ENCODE results near the gene ANTXR2. TPM values are rescaled to one million over a fixed set of nuclear protein-coding genes. Genes with fewer than 3 reads are reported as not detected.

The ANTXR2 gene
- polyA plus RNA-seq, 1 of the 3 experiments (the other 2 are of a cell fraction), result 48.8 TPM

DNA sequence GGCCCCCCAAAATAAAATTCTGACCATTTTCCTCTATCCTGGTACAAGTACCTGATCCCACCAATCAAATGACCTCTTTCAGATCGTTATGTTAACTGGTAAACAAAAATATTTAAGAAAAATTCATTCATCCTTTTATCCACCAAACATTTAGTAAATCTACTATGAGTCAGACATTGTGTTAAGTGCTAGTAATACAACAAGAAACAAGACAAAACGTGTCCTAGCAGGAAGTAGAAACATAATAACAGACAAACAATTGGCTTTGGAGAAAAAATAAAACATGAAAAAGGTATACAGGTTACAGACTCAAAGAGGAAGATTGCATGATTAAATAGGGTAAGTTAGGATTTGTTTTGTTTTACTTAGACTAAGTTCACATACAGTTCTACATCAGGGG, 43.7 kb downstream of the ANTXR2 start:
- no peak overlapping the region for H3K9ac ChIP-seq
- no peaks in the 10 kb centered on the region for H3K9me2 ChIP-seq
- ChIA-PET CTCF (no interaction called here), POLR2A (no interaction called here)
- no peaks in the 10 kb centered on the region for H3K9me3 ChIP-seq
- peaks cover 35% of the 10 kb centered on the region for H3F3A ChIP-seq (replicated peaks; ENCODE audit: insufficient read depth)
- no peak overlapping the region for H3K27ac ChIP-seq (ENCODE audit: low read depth in 2 of 2, low read length in 1 of 2)
- peaks cover 0 to 4% of the 10 kb centered on the region in 2 experiments; a peak in 2 of 4 replicates for H3K4me1 ChIP-seq (ENCODE audit: control insufficient read depth in 1 of 2, insufficient read depth in 2 of 2, low read depth in 1 of 2, low read length in 1 of 2)
- WGBS (ENCODE audit: low lambda C conversion rate), result 73% methylated on average over 2 of the region's 2 CpGs
- H3K27me3 ChIP-seq (ENCODE audit: insufficient read depth), result no peaks in the 10 kb centered on the region
- DNase-seq, result no peak
- no peak overlapping the region for H3K4me2 ChIP-seq
- H3K36me3 ChIP-seq (replicated peaks in 1 of 2; ENCODE audit: control insufficient read depth in 1 of 2, insufficient read depth in 2 of 2, low read length in 1 of 2), result peaks cover 84 to 98% of the 10 kb centered on the region in 2 experiments
- no peak overlapping the region for H2AFZ ChIP-seq (ENCODE audit: low read depth)
- no peak for TF ChIP-seq EZH2phosphoT487 (IDR thresholded peaks at IDR 0.05; ENCODE audit: borderline replicate concordance, low read depth)
- TF ChIP-seq, protein P1, sequence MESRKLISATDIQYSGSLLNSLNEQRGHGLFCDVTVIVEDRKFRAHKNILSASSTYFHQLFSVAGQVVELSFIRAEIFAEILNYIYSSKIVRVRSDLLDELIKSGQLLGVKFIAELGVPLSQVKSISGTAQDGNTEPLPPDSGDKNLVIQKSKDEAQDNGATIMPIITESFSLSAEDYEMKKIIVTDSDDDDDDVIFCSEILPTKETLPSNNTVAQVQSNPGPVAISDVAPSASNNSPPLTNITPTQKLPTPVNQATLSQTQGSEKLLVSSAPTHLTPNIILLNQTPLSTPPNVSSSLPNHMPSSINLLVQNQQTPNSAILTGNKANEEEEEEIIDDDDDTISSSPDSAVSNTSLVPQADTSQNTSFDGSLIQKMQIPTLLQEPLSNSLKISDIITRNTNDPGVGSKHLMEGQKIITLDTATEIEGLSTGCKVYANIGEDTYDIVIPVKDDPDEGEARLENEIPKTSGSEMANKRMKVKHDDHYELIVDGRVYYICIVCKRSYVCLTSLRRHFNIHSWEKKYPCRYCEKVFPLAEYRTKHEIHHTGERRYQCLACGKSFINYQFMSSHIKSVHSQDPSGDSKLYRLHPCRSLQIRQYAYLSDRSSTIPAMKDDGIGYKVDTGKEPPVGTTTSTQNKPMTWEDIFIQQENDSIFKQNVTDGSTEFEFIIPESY (IDR thresholded peaks at IDR 0.05; ENCODE audit: borderline replicate concordance, low read depth), result no peak
- no peak for TF ChIP-seq ELF1 (IDR thresholded peaks at IDR 0.05)
- no peak for TF ChIP-seq CHD2 (IDR thresholded peaks at IDR 0.05; ENCODE audit: low read length, partially characterized antibody)
- no peak for TF ChIP-seq EP300 (IDR thresholded peaks at IDR 0.05; ENCODE audit: borderline replicate concordance in 1 of 2, low read depth in 1 of 2, low read length in 1 of 2)
- TF ChIP-seq RXRA (IDR thresholded peaks at IDR 0.05; ENCODE audit: borderline replicate concordance, low read depth), result no peak
- no peak for TF ChIP-seq GATA2 (CRISPR knock-in tag; IDR thresholded peaks at IDR 0.05)
- TF ChIP-seq, protein P2, sequence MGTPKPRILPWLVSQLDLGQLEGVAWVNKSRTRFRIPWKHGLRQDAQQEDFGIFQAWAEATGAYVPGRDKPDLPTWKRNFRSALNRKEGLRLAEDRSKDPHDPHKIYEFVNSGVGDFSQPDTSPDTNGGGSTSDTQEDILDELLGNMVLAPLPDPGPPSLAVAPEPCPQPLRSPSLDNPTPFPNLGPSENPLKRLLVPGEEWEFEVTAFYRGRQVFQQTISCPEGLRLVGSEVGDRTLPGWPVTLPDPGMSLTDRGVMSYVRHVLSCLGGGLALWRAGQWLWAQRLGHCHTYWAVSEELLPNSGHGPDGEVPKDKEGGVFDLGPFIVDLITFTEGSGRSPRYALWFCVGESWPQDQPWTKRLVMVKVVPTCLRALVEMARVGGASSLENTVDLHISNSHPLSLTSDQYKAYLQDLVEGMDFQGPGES (IDR thresholded peaks at IDR 0.05; ENCODE audit: low read depth, low read length), result no peak
- TF ChIP-seq NRF1 (IDR thresholded peaks at IDR 0.05; ENCODE audit: low read depth, low read length), result no peak
- no peak for TF ChIP-seq TEAD4 (IDR thresholded peaks at IDR 0.05; ENCODE audit: borderline replicate concordance, insufficient read depth)
- TF ChIP-seq, protein P3, sequence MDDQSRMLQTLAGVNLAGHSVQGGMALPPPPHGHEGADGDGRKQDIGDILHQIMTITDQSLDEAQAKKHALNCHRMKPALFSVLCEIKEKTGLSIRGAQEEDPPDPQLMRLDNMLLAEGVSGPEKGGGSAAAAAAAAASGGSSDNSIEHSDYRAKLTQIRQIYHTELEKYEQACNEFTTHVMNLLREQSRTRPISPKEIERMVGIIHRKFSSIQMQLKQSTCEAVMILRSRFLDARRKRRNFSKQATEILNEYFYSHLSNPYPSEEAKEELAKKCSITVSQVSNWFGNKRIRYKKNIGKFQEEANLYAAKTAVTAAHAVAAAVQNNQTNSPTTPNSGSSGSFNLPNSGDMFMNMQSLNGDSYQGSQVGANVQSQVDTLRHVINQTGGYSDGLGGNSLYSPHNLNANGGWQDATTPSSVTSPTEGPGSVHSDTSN (IDR thresholded peaks at IDR 0.05), result no peak
- no peak for TF ChIP-seq FOSL2 (IDR thresholded peaks at IDR 0.05; ENCODE audit: borderline replicate concordance, low read depth)
- no peak for TF ChIP-seq TCF12 (IDR thresholded peaks at IDR 0.05)
- TF ChIP-seq, protein P4, sequence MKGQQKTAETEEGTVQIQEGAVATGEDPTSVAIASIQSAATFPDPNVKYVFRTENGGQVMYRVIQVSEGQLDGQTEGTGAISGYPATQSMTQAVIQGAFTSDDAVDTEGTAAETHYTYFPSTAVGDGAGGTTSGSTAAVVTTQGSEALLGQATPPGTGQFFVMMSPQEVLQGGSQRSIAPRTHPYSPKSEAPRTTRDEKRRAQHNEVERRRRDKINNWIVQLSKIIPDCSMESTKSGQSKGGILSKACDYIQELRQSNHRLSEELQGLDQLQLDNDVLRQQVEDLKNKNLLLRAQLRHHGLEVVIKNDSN (IDR thresholded peaks at IDR 0.05; ENCODE audit: borderline replicate concordance, low read depth), result no peak
- TF ChIP-seq NFIC (IDR thresholded peaks at IDR 0.05; ENCODE audit: borderline replicate concordance), result no peak
- peaks cover 47% of the 10 kb centered on the region for H3K79me2 ChIP-seq (ENCODE audit: insufficient read depth)
- H3K4me3 ChIP-seq (ENCODE audit: low read depth in 2 of 2, low read length in 1 of 2), result no peak overlapping the region
- H4K20me1 ChIP-seq (ENCODE audit: insufficient read depth), result no peaks in the 10 kb centered on the region
